Mesothelial cell of epicardium (in vitro differentiated cells): ENCODE data around the gene ELMO1. TPM values are rescaled to one million over a fixed set of nuclear protein-coding genes. Genes with fewer than 3 reads are reported as not detected.

Experiments
- DNase-seq, 2 experiments: peaks; one replicate each; pipeline ENCODE4 v3.0.0; 2021; ENCODE audit warnings: low spot score in 2 of 2; ENCODE audit not compliant: unreplicated experiment in 2 of 2
- H3K27ac Mint-ChIP-seq: 2 replicates; pipeline ENCODE4 v1.8.0; 2021; ENCODE audit warnings: mixed read lengths
- H3K27me3 Mint-ChIP-seq: 2 replicates; pipeline ENCODE4 v1.8.0; 2021; ENCODE audit warnings: low read depth, mixed read lengths
- H3K36me3 Mint-ChIP-seq: 2 replicates; pipeline ENCODE4 v1.8.0; 2021; ENCODE audit warnings: mixed read lengths
- H3K4me1 Mint-ChIP-seq: 2 replicates; pipeline ENCODE4 v1.8.0; 2021; ENCODE audit warnings: mixed read lengths
- H3K4me3 Mint-ChIP-seq: 2 replicates; pipeline ENCODE4 v1.8.0; 2021; ENCODE audit warnings: mild to moderate bottlenecking, moderate library complexity, mixed read lengths
- H3K9me3 Mint-ChIP-seq: 2 replicates; pipeline ENCODE4 v1.8.0; 2021; ENCODE audit warnings: mixed read lengths
- CTCF ChIP-seq: fragments of 200-600 bp; sonication (generic); IDR thresholded peaks from one replicate; pipeline ENCODE4 v1.5.0; 2021; ENCODE audit warnings: antibody characterized with exemption; ENCODE audit not compliant: unreplicated experiment
- total RNA-seq: library from RNA; stranded (reverse); gene quantifications from 3 replicates; pipeline ENCODE4 v1.2.1, GENCODE V29; 2021

ELMO1 gene
- total RNA-seq, 1 donor from 2014 or later, result 9.6 TPM

GRCh38 chr7:37448011-37448635 is 541 bp downstream of the ELMO1 start:
- peak overlapping the region; percentile 83 for H3K4me3 Mint-ChIP-seq
- H3K27me3 Mint-ChIP-seq, result peaks cover 64% of the 10 kb centered on the region
- DNase-seq, result peak in 1 of 2 experiments; percentile 19
- no peaks in the 10 kb centered on the region for H3K36me3 Mint-ChIP-seq
- no peaks in the 10 kb centered on the region for H3K9me3 Mint-ChIP-seq
- H3K27ac Mint-ChIP-seq, result peak overlapping the region; percentile 73
- H3K4me1 Mint-ChIP-seq, result peaks cover 11% of the 10 kb centered on the region
- TF ChIP-seq CTCF, result no peak

GRCh38 chr7:37446371-37446770 is 2.3 kb downstream of the ELMO1 start:
- Mint-ChIP-seq H3K27me3 (peaks cover 51% of the 10 kb centered on the region), H3K4me3 (peak overlapping the region; percentile 83)
- no peak for DNase-seq

GRCh38 chr7:37445790-37446189 is 2.9 kb downstream of the ELMO1 start:
- Mint-ChIP-seq H3K27ac (no peak overlapping the region), H3K4me3 (no peak overlapping the region), H3K9me3 (no peaks in the 10 kb centered on the region), H3K4me1 (peaks cover 14% of the 10 kb centered on the region), H3K36me3 (no peaks in the 10 kb centered on the region), H3K27me3 (peaks cover 45% of the 10 kb centered on the region)
- no peak for DNase-seq
- no peak for TF ChIP-seq CTCF

More at GRCh38 chr7:37446371-37446770, 2.3 kb downstream of the ELMO1 start:
- H3K9me3 Mint-ChIP-seq, result no peaks in the 10 kb centered on the region
- TF ChIP-seq CTCF, result no peak
- H3K4me1 Mint-ChIP-seq, result peaks cover 11% of the 10 kb centered on the region
- no peak overlapping the region for H3K27ac Mint-ChIP-seq
- H3K36me3 Mint-ChIP-seq, result no peaks in the 10 kb centered on the region

- H3K4me3 Mint-ChIP-seq, result no peak overlapping the region
- DNase-seq, result no peak
- TF ChIP-seq CTCF, result no peak
- no peak overlapping the region for H3K27ac Mint-ChIP-seq
- no peaks in the 10 kb centered on the region for H3K9me3 Mint-ChIP-seq
- peaks cover 39% of the 10 kb centered on the region for H3K27me3 Mint-ChIP-seq
- no peaks in the 10 kb centered on the region for H3K36me3 Mint-ChIP-seq
- peaks cover 14% of the 10 kb centered on the region for H3K4me1 Mint-ChIP-seq
Observed at GRCh38 chr7:37445064-37445723, 3.5 kb downstream of the ELMO1 start.

- Mint-ChIP-seq H3K4me1 (peaks cover 7% of the 10 kb centered on the region), H3K4me3 (no peak overlapping the region), H3K36me3 (no peaks in the 10 kb centered on the region), H3K9me3 (no peaks in the 10 kb centered on the region), H3K27me3 (peaks cover 23% of the 10 kb centered on the region), H3K27ac (no peak overlapping the region)
- DNase-seq, result no peak
- no peak for TF ChIP-seq CTCF
Observed at GRCh38 chr7:37443627-37444026, 5.0 kb downstream of the ELMO1 start.
